AG09319 (cell line): Measurements from ENCODE around the gene SLIT1.

ENCODE experiments used
- DNase-seq: peaks from one replicate; pipeline ENCODE4 v3.0.0-alpha.2; 2010; ENCODE audit warnings: low read depth; ENCODE audit errors: extremely low read depth
- TF ChIP-seq, protein P1 (sequence below): IDR thresholded peaks from 2 replicates; pipeline ENCODE4 v1.5.1; 2011; ENCODE audit warnings: low read depth, mild to moderate bottlenecking, inconsistent platforms, low read length, moderate library complexity

The SLIT1 gene

DNA sequence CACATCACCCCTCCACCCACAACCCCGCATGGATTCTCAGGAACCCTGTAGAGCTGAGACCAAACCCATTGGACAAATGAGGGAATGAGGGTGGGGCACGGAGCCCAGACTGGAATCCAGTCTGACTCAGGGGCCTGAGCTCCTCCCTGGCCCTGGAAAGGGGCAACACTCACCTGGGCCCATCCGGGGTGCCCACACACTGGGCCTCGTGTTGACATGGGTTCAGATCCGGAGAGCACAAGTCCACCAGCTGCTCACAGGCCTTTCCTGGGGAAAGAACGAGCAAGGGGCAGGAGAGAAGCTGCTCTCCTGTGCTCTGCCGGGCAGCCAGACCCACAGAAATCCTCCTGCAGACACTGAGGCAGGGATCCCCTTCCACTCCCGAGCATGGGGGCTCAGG, 172.2 kb downstream of the SLIT1 start:
- TF ChIP-seq, protein P1, sequence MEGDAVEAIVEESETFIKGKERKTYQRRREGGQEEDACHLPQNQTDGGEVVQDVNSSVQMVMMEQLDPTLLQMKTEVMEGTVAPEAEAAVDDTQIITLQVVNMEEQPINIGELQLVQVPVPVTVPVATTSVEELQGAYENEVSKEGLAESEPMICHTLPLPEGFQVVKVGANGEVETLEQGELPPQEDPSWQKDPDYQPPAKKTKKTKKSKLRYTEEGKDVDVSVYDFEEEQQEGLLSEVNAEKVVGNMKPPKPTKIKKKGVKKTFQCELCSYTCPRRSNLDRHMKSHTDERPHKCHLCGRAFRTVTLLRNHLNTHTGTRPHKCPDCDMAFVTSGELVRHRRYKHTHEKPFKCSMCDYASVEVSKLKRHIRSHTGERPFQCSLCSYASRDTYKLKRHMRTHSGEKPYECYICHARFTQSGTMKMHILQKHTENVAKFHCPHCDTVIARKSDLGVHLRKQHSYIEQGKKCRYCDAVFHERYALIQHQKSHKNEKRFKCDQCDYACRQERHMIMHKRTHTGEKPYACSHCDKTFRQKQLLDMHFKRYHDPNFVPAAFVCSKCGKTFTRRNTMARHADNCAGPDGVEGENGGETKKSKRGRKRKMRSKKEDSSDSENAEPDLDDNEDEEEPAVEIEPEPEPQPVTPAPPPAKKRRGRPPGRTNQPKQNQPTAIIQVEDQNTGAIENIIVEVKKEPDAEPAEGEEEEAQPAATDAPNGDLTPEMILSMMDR: no peak
- DNase-seq: no peak

DNA sequence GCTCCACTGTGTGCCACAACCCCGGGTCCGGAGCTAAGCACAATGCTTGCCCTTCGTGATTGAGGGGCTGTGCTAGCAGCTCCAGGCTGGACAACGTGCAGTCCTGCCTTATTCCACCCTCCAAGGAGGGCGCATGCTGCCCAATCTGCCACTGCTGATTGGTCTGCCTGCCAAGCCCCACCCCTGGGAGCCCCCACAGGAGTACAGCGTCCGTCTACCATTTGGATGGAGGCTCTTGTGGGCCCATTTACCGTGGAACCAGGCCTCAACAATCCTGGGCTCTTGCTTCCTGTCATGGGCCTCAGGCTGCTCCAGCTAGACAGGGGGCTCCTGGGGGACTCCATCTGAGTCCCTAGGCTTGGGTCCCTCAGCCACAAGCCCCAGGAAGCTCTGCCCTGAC, 173.3 kb downstream of the SLIT1 start:
- TF ChIP-seq, protein P1: no peak
- DNase-seq: no peak

DNA sequence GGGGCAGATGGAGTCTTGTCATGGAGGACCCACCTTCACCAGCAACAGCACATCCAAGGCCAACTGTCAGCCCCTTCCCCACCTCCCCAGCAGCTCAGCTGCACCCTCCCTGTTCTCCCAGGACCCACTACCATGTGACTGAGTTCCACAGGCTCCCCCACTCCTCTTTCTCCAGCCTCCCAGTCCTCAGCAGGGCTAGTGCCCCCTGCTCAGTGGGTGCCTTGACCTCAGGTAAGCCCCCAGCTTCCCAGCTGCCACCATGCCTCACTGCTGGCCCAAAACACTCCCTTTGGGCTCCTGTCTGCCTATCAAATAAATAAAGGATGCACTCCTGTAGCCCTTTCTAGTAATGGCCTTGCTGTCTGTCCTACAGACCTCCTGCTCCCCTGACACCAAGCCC, 174.4 kb downstream of the SLIT1 start:
- DNase-seq: no peak
- TF ChIP-seq, protein P1: no peak

DNA sequence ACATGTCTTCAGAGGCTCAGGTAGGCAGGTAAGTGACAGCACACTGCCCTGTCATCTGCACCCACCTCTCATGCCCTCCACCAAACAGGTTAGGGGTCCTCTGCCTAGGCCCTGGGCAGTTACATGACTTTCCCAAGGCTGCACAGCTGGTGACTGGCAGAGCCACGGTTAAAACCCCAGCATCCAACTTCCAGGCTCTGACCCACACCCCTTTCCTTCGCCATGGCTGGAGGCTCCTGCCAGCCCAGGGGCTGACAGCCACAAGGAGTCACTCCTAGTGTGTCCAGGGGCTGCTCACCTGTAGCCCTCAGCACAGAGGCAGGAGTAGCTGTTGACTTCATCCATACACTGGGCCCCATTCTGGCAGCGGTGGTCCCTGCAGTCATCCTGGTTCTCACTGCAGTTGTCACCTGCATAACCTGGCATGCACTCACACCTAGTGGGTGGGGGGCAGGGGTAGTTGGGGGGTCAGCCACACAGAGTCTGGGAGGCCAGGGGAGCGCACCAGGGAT, 175.0 kb downstream of the SLIT1 start:
- no peak for DNase-seq
- TF ChIP-seq, protein P1: no peak

DNA sequence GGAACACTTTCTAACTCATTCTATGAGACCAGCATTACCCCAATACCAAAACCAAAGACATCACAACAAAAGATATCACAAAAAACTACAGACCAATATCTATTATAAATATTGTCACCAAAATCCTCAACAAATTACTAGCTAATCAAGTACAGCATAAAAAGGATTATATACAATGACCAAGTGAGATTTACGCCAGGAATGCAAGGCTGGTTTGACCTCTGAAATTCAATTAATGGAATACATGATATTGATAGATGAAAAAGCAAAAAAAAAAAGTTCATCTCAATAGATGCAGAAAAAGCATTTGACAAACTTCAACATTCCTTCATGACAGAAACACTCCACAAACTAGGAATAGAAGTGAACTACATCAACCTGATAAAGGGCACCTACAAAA, 178.3 kb downstream of the SLIT1 start:
- no peak for DNase-seq
- TF ChIP-seq, protein P1: no peak

DNA sequence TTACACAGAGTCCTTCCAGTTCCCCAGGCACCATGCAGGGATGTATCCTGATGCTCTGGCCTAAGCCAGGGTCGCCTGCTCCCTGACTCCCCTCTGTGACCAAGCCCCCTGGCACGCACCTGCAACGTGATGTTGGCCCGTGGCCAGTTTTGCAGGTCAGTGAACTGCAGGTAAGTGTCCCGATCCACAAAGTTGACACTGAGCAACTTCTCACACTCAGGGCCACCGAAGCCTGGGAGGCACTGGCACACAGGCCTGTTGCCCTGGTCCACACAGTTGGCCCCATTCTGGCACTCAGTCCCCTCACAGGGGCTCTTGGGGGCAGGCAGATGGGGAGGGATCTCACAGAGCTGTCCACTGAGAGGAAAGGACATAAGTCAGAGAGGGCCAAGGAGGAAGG, 179.4 kb downstream of the SLIT1 start:
- DNase-seq: no peak
- TF ChIP-seq, protein P1: no peak

DNA sequence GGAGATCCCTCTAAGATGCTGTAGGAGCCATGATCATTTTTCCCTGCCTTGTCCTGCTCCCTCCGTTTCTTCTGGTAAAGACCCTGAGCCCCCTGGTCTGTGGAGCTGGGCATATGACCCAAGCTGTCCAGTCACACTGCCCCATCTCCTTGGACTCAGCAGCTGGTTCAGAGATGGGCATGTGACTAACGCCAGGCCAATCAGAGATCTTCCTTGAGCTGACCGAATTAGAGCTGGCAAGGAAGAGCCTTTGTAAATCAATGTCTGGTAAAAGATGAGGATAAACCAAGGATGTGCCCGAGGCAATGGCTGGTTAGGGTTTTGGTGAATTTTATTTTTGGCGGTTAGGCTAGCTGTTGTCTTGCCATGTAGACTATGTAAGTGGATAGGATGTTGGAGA, 180.4 kb downstream of the SLIT1 start:
- no peak for DNase-seq
- TF ChIP-seq, protein P1: no peak
